Psoas muscle (tissue), 8 donors: ENCODE data around the gene KASH5. TPM values are rescaled to one million over a fixed set of nuclear protein-coding genes. Genes with fewer than 3 reads are reported as not detected.

Experiments used
- ATAC-seq, 4 donors: fragments of 200-7000 bp; cut with Tn5 transposase; one replicate each; pipeline ENCODE4 v1.9.1; 2020; ENCODE audit warnings: moderate library complexity in 3 of 4, mild to moderate bottlenecking in 2 of 4
- DNase-seq, 2 donors: peaks; one replicate each; pipeline ENCODE4 v3.0.0-alpha.2; 2020
- H3K27ac ChIP-seq: fragments of 200-600 bp; one replicate; pipeline ENCODE4 v1.8.0; 2022
- H3K27me3 ChIP-seq, 3 donors: fragments of 200-600 bp in 1 of 3; one replicate each; pipeline versions ENCODE4 v1.6.1 to v1.8.0; 2013 to 2022; ENCODE audit warnings: low read length in 2 of 3, mild to moderate bottlenecking in 2 of 3, moderate library complexity in 1 of 3; ENCODE audit not compliant: insufficient read depth in 3 of 3
- H3K36me3 ChIP-seq, 2 donors: fragments of 200-600 bp in 1 of 2; one replicate each; pipeline versions ENCODE4 v1.6.1 to v1.8.0; 2013 to 2022; ENCODE audit warnings: low read depth in 1 of 2, mild to moderate bottlenecking in 1 of 2, moderate library complexity in 1 of 2; ENCODE audit not compliant: insufficient read depth in 1 of 2
- H3K4me1 ChIP-seq: fragments of 200-600 bp; one replicate; pipeline ENCODE4 v1.8.0; 2022
- H3K4me3 ChIP-seq: fragments of 200-600 bp; one replicate; pipeline ENCODE4 v1.8.0; 2022; ENCODE audit warnings: mild to moderate bottlenecking
- H3K9me3 ChIP-seq: fragments of 200-600 bp; one replicate; pipeline ENCODE4 v1.8.0; 2022
- WGBS, 3 donors: extraction: QIAGEN DNeasy Blood & Tissue Kit; methylation state at CpG; one replicate each; pipeline versions ENCODE4 v1.1.6 to v1.1.7; 2013; 5-methylcytosine and 5-hydroxymethylcytosine counted together
- intact Hi-C, 2 donors: fragments of 100-400 bp; cut with DNase I; formaldehyde crosslinking; loops; one replicate each; pipeline versions ENCODE4 v1.11.0 to v1.14.2; 2022
- polyA plus RNA-seq, 3 donors: library from polyadenylated mRNA; stranded (reverse); fragments of 200-250 nt; gene quantifications; one replicate each; pipeline ENCODE4 v1.2.3, GENCODE V29; 2013
- total RNA-seq, 4 donors: library from RNA; stranded (reverse); fragmentation: NEBNext Ultra II Directional in 2 of 4; extraction: Animal tissue kit (Norgen Biotek cat#: 25700) in 2 of 4; gene quantifications; one replicate each; pipeline versions ENCODE4 v1.2.1 to v1.2.4, GENCODE V29; 2021 to 2023
- TF ChIP-seq, protein P1 (sequence below): fragments of 200-600 bp; IDR thresholded peaks from one replicate; pipeline ENCODE4 v1.8.0; 2022; ENCODE audit warnings: antibody characterized with exemption
- donor health status: healthy with polysubstance abuse.
- donor health status: DM: no; HTN: no; CAD: no; lungs with moderate emphysema.
- donor health status: Bipolar disorder and iron deficiency.
- donor health status: healthy.
- donor health status: DM: yes; HTN: yes; CAD: no.
- donor health status: DM: no; HTN: no; CAD: no.
- donor health status: DM: no; HTN: no; CAD: no.
- donor health status: DM: yes; HTN: yes; CAD: no.

The KASH5 gene
- total and polyA plus RNA-seq, 7 donors: not detected

DNA sequence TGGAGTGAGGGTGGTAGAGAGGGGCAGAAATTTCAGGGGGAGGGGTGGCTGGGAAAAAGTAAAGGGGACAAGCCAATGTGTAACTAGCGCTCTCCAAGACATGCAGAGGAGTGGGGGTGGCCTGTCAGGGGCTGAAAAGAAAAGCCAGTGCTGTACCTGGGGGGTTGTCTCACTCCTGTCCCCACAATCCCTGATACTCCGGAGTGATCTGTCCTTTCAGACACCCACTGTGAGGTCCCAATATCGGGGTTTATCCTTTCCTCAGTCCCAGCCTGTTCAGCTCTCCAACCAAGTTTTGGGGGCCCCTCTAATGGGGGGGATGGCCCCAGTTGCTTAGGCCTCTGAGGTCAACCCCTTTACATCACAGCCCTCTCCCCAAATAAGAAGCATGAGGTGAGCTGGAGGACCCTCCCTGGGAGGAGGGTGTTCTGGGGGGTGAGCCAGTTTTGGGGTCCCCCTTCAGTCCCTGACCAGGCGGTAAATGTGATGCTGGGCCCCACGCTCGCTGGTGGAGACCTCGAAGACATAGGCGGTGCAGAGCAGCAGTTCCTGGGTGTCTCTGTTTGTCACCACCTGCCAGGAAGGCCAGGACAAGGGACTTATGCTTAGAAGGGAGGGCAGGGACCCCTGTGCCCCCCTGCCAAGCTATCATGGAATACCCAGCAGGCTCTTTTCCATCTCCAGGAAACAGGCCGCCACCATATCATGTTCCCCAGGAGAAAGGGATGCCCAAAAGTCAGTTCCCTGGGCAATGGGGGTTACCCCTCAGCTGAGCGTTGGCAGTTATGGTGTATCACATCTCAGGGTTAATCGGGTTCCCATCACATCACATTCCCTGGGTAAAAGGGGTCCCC is 47.0 kb upstream of the KASH5 start:
- intact Hi-C loops: no loop called here

DNA sequence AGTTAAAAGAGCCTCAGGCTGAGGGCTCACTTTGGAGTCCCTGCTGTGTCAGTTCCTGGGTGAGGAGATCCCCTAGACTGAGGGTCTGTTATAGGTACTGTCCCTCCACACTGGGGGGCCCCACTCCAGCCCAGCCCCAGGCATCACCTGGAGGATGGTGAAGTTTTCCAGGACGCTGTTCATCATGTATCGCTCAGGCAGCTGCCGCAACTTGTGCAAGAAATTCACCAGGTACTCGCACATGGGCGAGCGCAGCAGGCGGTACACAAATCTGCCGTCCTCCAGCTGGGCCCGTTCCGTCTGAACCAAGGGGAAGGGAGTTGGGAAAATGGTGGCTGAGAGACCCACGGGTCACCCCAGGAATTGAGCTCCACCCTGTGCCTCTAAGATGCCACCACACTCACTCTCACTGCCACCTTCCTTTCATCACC is 45.7 kb upstream of the KASH5 start:
- Histone ChIP-seq H3K9me3 (no peaks in the 10 kb centered on the region), H3K36me3 (peaks cover 0 to 60% of the 10 kb centered on the region in 2 donors), H3K4me3 (no peak overlapping the region), H3K4me1 (peaks cover 5% of the 10 kb centered on the region), H3K27me3 (no peaks in the 10 kb centered on the region), H3K27ac (no peak overlapping the region)
- TF ChIP-seq, protein P1, sequence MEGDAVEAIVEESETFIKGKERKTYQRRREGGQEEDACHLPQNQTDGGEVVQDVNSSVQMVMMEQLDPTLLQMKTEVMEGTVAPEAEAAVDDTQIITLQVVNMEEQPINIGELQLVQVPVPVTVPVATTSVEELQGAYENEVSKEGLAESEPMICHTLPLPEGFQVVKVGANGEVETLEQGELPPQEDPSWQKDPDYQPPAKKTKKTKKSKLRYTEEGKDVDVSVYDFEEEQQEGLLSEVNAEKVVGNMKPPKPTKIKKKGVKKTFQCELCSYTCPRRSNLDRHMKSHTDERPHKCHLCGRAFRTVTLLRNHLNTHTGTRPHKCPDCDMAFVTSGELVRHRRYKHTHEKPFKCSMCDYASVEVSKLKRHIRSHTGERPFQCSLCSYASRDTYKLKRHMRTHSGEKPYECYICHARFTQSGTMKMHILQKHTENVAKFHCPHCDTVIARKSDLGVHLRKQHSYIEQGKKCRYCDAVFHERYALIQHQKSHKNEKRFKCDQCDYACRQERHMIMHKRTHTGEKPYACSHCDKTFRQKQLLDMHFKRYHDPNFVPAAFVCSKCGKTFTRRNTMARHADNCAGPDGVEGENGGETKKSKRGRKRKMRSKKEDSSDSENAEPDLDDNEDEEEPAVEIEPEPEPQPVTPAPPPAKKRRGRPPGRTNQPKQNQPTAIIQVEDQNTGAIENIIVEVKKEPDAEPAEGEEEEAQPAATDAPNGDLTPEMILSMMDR: no peak
- no peak for ATAC-seq
- no peak for DNase-seq
- WGBS, 3 donors: 90 to 95% (median 91%) methylated on average over 11 of the region's 11 CpGs
- intact Hi-C loops: no loop called here

More for the DNA sequence above, 47.0 kb upstream of the KASH5 start:
- H3K27ac ChIP-seq: no peak overlapping the region
- H3K36me3 ChIP-seq: peaks cover 0 to 49% of the 10 kb centered on the region in 2 donors
- WGBS, 3 donors: 92 to 97% (median 93%) methylated on average over 11 of the region's 11 CpGs
- DNase-seq (no peak), ATAC-seq (no peak)
- H3K4me1 ChIP-seq: peaks cover 5% of the 10 kb centered on the region
- no peaks in the 10 kb centered on the region for H3K27me3 ChIP-seq
- TF ChIP-seq, protein P1: no peak
- H3K4me3 ChIP-seq: no peak overlapping the region
- H3K9me3 ChIP-seq: no peaks in the 10 kb centered on the region

DNA sequence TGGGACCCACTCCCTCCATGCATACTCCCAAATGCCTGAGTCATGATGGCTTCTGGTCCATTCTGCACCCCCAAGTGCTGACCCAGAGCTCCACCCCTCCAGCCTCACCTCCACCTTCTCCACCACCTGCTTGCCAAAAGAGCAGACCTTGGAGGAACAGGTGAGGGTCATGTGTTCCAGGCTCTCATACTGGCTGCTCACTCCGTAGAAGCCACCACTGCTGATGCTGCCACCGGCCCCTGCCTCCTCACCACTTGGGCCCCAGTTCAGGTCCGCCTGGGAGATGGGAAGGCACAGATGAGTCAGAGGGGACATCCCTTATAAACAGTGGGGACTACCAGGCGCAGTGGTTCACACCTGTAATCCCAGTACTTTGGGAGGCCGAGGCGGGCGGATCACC is 44.9 kb upstream of the KASH5 start:
- no peak for DNase-seq
- H3K4me1 ChIP-seq: peaks cover 5% of the 10 kb centered on the region
- peaks cover 0 to 66% of the 10 kb centered on the region in 2 donors for H3K36me3 ChIP-seq
- intact Hi-C loops: no loop called here
- ATAC-seq: no peak
- H3K27me3 ChIP-seq: no peaks in the 10 kb centered on the region
- 93 to 96% (median 93%) methylated on average over 6 to 7 of the region's 7 CpGs for WGBS, 3 donors
- H3K27ac ChIP-seq: no peak overlapping the region
- TF ChIP-seq, protein P1: no peak
- H3K9me3 ChIP-seq: no peaks in the 10 kb centered on the region
- no peak overlapping the region for H3K4me3 ChIP-seq

DNA sequence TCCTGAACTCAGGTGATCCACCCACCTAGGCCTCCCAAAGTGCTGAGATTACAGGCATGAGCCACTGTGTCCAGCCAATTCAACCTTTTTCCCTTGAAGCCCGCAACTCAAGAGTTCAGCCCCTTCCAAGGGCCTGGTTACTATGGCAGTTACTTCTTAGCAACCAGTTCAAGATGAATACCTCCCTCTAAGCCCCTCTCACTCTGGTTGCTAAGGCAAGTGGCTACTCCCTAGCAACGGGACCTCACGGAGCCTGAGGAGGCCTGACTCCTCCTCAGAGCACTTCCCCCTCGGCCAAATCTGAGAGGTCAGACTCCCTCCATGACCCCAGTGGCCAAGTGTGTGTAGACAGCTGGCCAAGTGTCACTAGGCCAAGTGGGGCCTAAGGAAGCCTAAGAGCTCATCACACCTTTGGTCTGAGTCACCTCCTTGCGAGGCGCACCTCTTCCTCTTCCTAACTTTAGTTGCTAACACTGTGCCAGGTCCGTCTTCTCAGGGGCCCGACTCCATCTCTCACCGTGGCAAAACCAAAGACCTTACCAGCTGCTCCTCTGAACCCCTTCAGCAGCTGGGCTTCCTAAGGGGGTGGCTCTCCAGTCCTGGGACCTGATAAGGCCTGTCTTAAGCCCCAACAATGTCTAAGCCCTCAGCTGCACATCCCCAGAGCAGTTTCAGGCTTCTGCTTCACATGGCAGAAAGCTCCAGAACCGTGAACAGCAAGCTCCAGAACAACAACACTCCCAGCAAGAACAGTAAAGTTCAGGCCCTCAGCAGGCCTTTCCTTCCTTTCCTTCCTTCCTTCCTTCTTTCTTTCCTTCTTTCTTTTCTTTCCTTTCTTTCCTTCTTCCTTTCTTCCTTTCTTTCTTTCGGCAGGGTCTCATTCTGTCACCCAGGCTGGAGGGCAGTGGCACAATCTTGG is 43.3 kb upstream of the KASH5 start:
- H3K4me1 ChIP-seq: peaks cover 2% of the 10 kb centered on the region
- 76 to 82% (median 80%) methylated on average over 11 of the region's 11 CpGs for WGBS, 3 donors
- H3K4me3 ChIP-seq: no peak overlapping the region

More for the DNA sequence above, 43.3 kb upstream of the KASH5 start:
- no peaks in the 10 kb centered on the region for H3K9me3 ChIP-seq
- no peak overlapping the region for H3K27ac ChIP-seq
- no peak for ATAC-seq
- intact Hi-C loops: no loop called here
- no peaks in the 10 kb centered on the region for H3K27me3 ChIP-seq
- DNase-seq: no peak
- peaks cover 0 to 82% of the 10 kb centered on the region in 2 donors for H3K36me3 ChIP-seq
- TF ChIP-seq, protein P1: no peak
